GM12878 (cell line): ENCODE measurements around the gene TRIM71. TPM values are rescaled to one million over a fixed set of nuclear protein-coding genes. Genes with fewer than 3 reads are reported as not detected.

Experiments used
- DPF2 ChIP-seq: fragments of 450-650 bp; IDR thresholded peaks from 2 replicates; pipeline ENCODE4 v1.6.1; 2017; ENCODE audit warnings: mild to moderate bottlenecking
- KDM1A ChIP-seq: fragments of 200-600 bp; sonication (generic); IDR thresholded peaks from 2 replicates; pipeline ENCODE4 v1.6.1; 2016; ENCODE audit warnings: borderline replicate concordance
- MEF2A ChIP-seq: IDR thresholded peaks from 2 replicates; pipeline ENCODE4 v1.6.1; 2011; ENCODE audit warnings: low read depth, mild to moderate bottlenecking, low read length, moderate library complexity; ENCODE audit not compliant: insufficient read depth
- MEF2B ChIP-seq: fragments of 450-650 bp; IDR thresholded peaks from 2 replicates; pipeline ENCODE4 v1.6.1; 2018; ENCODE audit warnings: mild to moderate bottlenecking, moderate library complexity; ENCODE audit not compliant: partially characterized antibody, poor library complexity, severe bottlenecking
- MTA2 ChIP-seq: fragments of 450-650 bp; IDR thresholded peaks from 2 replicates; pipeline ENCODE4 v1.6.1; 2016; ENCODE audit warnings: low read depth, mild to moderate bottlenecking, moderate library complexity
- NFXL1 ChIP-seq: fragments of 450-650 bp; IDR thresholded peaks from 2 replicates; pipeline ENCODE4 v1.6.1; 2017; ENCODE audit warnings: antibody characterized with exemption, mild to moderate bottlenecking, borderline replicate concordance
- NFYA ChIP-seq: IDR thresholded peaks from 2 replicates; pipeline ENCODE4 v1.6.1; 2011; ENCODE audit warnings: low read depth, mild to moderate bottlenecking, low read length, improper control_type of control experiment, borderline replicate concordance
- NR2C2 ChIP-seq: IDR thresholded peaks from 2 replicates; pipeline ENCODE4 v1.6.1; 2011; ENCODE audit warnings: borderline replicate concordance, low read depth; ENCODE audit not compliant: control insufficient read depth, insufficient read length
- PAX5 ChIP-seq: IDR thresholded peaks from 2 replicates; pipeline ENCODE4 v1.6.1; 2011; ENCODE audit warnings: low read depth, low read length, borderline replicate concordance
- SMAD5 ChIP-seq: IDR thresholded peaks from 2 replicates; pipeline ENCODE4 v1.6.1; 2016; ENCODE audit warnings: antibody characterized with exemption, low read depth
- SMC3 ChIP-seq: IDR thresholded peaks from 2 replicates; pipeline ENCODE4 v1.6.1; 2011; ENCODE audit warnings: low read length, improper control_type of control experiment, borderline replicate concordance
- polyA plus RNA-seq, 11 experiments: library from polyadenylated mRNA; depleted of rRNA in 4 of 11; unstranded in 6 of 11; stranded (reverse) in 5 of 11; fragments of >200 nt; fragmentation: Nextera tagmentation in 4 of 11; fragmentation: Illumina TruSeq in 1 of 11; extraction: Ambion mirVana in 4 of 11; extraction: Trizol in 1 of 11; gene quantifications; 1 replicate in 1 of 11; 2 replicates in 10 of 11; pipeline versions ENCODE4 v1.2.1 to v1.2.3, GENCODE V29; 2011 to 2016; ENCODE audit warnings: inconsistent platforms in 2 of 11, missing spikeins in 2 of 11, low read depth in 1 of 11
- total RNA-seq, 4 experiments: library from RNA; depleted of rRNA in 3 of 4; stranded (reverse); fragments of >200 nt in 3 of 4; fragmentation: Illumina TruSeq in 1 of 4; extraction: Trizol in 1 of 4; gene quantifications; 2 replicates each; pipeline versions ENCODE4 v1.2.1 to v1.2.3, GENCODE V29; 2013 to 2021
- TF ChIP-seq, protein P1 (sequence below): fragments of 450-650 bp; formaldehyde crosslinking; IDR thresholded peaks from 2 replicates; pipeline ENCODE4 v1.5.0; 2022; ENCODE audit warnings: mild to moderate bottlenecking, missing genetic modification characterization
- TF ChIP-seq, protein P2 (sequence below): fragments of 450-650 bp; IDR thresholded peaks from 2 replicates; pipeline ENCODE4 v1.6.1; 2017; ENCODE audit warnings: borderline replicate concordance

Gene TRIM71
- total and polyA plus RNA-seq, 10 of the 15 experiments (the other 5 are each of a cell fraction or from before 2014, with no cell fraction given): 0.02 to 1.8 (median 0.16) TPM

GRCh38 chr3:32840086-32840841 is 22.5 kb downstream of the TRIM71 start (continued):
- TF ChIP-seq, protein P1, sequence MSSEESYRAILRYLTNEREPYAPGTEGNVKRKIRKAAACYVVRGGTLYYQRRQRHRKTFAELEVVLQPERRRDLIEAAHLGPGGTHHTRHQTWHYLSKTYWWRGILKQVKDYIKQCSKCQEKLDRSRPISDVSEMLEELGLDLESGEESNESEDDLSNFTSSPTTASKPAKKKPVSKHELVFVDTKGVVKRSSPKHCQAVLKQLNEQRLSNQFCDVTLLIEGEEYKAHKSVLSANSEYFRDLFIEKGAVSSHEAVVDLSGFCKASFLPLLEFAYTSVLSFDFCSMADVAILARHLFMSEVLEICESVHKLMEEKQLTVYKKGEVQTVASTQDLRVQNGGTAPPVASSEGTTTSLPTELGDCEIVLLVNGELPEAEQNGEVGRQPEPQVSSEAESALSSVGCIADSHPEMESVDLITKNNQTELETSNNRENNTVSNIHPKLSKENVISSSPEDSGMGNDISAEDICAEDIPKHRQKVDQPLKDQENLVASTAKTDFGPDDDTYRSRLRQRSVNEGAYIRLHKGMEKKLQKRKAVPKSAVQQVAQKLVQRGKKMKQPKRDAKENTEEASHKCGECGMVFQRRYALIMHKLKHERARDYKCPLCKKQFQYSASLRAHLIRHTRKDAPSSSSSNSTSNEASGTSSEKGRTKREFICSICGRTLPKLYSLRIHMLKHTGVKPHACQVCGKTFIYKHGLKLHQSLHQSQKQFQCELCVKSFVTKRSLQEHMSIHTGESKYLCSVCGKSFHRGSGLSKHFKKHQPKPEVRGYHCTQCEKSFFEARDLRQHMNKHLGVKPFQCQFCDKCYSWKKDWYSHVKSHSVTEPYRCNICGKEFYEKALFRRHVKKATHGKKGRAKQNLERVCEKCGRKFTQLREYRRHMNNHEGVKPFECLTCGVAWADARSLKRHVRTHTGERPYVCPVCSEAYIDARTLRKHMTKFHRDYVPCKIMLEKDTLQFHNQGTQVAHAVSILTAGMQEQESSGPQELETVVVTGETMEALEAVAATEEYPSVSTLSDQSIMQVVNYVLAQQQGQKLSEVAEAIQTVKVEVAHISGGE (CRISPR knock-in tag): no peak
- TF ChIP-seq MEF2B (no peak), MEF2A (no peak), PAX5 (no peak), NR2C2 (no peak), NFXL1 (no peak), DPF2 (no peak), SMAD5 (no peak), SMC3 (no peak), KDM1A (no peak), MTA2 (no peak), NFYA (no peak)
- TF ChIP-seq, protein P2, sequence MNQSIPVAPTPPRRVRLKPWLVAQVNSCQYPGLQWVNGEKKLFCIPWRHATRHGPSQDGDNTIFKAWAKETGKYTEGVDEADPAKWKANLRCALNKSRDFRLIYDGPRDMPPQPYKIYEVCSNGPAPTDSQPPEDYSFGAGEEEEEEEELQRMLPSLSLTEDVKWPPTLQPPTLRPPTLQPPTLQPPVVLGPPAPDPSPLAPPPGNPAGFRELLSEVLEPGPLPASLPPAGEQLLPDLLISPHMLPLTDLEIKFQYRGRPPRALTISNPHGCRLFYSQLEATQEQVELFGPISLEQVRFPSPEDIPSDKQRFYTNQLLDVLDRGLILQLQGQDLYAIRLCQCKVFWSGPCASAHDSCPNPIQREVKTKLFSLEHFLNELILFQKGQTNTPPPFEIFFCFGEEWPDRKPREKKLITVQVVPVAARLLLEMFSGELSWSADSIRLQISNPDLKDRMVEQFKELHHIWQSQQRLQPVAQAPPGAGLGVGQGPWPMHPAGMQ: no peak
